Stimulated activated CD4-positive, alpha-beta T cell treated with anti-CD3 and anti-CD28 coated beads, Interleukin-1b, Interleukin-23, amount 100 ng/mL, for 48 hours (primary cell): ENCODE data around the gene DENND1A.
"Not testable (repeated sequence)": the region's sequence is repeated elsewhere in the genome, so short reads cannot be mapped to it uniquely, and the experiment has no call there.

Source experiments
- DNase-seq: peaks from one replicate; pipeline ENCODE4 v3.0.0-alpha.2; 2020

Gene DENND1A, protein sequence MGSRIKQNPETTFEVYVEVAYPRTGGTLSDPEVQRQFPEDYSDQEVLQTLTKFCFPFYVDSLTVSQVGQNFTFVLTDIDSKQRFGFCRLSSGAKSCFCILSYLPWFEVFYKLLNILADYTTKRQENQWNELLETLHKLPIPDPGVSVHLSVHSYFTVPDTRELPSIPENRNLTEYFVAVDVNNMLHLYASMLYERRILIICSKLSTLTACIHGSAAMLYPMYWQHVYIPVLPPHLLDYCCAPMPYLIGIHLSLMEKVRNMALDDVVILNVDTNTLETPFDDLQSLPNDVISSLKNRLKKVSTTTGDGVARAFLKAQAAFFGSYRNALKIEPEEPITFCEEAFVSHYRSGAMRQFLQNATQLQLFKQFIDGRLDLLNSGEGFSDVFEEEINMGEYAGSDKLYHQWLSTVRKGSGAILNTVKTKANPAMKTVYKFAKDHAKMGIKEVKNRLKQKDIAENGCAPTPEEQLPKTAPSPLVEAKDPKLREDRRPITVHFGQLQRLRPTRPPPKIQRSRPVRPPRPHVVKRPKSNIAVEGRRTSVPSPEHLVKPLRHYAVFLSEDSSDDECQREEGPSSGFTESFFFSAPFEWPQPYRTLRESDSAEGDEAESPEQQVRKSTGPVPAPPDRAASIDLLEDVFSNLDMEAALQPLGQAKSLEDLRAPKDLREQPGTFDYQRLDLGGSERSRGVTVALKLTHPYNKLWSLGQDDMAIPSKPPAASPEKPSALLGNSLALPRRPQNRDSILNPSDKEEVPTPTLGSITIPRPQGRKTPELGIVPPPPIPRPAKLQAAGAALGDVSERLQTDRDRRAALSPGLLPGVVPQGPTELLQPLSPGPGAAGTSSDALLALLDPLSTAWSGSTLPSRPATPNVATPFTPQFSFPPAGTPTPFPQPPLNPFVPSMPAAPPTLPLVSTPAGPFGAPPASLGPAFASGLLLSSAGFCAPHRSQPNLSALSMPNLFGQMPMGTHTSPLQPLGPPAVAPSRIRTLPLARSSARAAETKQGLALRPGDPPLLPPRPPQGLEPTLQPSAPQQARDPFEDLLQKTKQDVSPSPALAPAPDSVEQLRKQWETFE

GRCh38 chr9:123929870-123930831 lies at the start of gene DENND1A:
TSS of gene DENND1A (minus strand) at chr9:123930126. CDS start at chr9:123929905, 221 bp downstream.
- DNase-seq = peak; percentile 91

- DNase-seq = no peak
Measured at GRCh38 chr9:123978981-123979380, 49.1 kb upstream of the DENND1A start.

GRCh38 chr9:123976579-123976978 lies 46.7 kb upstream of the DENND1A start:
- not testable (repeated sequence) for DNase-seq

DNA sequence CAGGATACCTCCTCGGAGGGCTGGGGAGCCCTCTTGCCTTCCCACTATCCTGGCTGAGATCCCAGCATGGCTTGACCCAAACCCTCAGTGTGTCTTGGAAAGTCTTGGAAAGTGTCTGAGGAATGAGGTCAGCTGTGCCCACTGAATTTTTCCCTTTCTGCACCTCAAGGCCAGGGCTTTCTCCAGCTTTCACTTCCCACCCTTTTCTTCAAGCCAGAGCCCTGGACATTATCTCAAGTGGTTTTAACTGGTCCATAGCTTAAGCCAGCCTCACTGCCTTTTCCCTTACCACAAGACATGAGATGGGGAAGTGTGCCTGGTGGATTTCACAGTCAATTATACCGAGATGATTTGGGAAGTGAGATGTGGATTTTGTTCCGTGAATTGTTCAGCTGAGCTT lies 45.9 kb upstream of the DENND1A start:
- DNase-seq = no peak

DNA sequence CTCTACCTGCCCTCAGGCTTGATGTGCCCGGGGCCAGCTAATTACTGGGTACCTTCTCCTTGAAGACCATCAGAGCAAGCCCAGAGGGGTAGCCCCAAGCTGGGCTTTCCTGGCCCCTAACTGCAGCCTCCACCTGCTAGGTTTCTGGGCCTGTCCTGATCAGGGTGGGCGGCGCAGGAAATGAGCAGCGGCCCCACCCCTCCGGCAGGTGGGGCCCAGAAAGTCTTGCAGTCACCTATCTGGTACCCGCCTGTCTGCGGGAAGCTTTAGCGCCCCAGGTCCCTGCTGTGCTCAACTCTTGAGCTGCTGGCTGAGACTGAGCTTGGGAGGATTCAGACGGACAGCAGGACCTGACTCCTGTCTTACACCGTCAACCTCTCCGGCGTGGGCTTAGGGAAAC lies 44.5 kb upstream of the DENND1A start:
- DNase-seq = no peak

- DNase-seq = no peak
Measured at GRCh38 chr9:123973590-123974223, 43.8 kb upstream of the DENND1A start.

DNA sequence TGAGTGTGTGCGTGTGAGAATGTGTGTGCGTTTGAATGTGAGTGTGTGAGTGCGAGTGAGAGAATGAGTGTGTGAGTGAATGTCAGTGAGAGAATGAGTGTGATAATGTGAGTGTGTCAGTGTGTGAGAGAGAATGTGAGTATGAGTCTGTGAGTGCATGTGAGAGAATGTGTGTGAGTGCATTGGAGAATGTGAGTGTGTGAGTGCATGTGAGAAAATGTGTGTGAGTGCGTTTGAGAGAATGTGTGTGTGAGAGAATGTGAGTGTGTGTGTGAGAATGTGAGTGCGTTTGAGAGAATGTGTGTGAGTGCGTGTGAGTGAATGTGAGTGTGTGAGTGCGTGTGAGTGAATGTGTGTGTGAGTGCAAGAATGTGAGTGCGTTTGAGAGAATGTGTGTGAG lies 42.7 kb upstream of the DENND1A start:
- no peak for DNase-seq

GRCh38 chr9:123967323-123967722 lies 37.4 kb upstream of the DENND1A start:
- no peak for DNase-seq

- no peak for DNase-seq
Measured at GRCh38 chr9:123965801-123966686, 36.1 kb upstream of the DENND1A start.

DNA sequence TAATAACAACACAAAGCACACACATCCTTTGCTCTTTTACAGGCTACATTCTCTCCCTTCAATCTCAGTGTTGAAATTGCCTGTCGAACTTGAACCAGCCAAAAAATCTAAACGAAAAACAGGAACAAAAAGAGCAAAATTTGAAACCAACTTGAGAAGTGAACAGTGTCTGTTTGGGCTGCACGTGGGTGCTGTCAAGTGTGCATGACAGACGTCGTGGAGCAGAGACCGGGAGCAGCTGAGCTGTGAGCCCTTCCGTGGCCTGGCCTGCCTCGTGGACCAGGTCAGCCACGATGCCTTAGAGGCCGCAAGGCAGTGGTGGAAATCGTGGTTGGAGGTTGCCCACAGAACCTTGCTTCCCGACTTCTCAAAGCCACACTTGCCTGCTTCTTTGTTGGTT lies 34.8 kb upstream of the DENND1A start:
- DNase-seq = no peak

- no peak for DNase-seq
Measured at GRCh38 chr9:123960965-123961364, 31.0 kb upstream of the DENND1A start.

GRCh38 chr9:123960366-123960765 lies 30.4 kb upstream of the DENND1A start:
- DNase-seq = no peak

GRCh38 chr9:123959787-123960186 lies 29.9 kb upstream of the DENND1A start:
- no peak for DNase-seq

DNA sequence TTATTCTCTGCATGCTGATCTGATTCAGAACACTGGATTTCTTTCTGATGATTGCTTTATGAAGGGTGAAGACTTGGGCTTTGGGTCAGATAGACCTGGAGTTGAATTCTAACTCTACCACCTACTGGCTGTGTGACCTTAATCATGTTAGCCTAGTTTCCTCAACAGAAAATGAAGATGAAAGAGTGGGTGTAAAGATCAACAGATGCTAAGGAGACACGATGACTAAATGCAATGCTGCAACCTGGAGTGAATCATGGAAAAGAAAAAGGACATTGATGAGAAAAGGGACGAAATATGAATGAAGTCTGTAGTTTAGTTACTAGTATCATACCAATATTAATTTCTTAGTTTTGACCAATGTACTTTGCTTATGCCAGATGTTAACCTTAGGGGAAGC lies 27.8 kb upstream of the DENND1A start:
- no peak for DNase-seq

DNA sequence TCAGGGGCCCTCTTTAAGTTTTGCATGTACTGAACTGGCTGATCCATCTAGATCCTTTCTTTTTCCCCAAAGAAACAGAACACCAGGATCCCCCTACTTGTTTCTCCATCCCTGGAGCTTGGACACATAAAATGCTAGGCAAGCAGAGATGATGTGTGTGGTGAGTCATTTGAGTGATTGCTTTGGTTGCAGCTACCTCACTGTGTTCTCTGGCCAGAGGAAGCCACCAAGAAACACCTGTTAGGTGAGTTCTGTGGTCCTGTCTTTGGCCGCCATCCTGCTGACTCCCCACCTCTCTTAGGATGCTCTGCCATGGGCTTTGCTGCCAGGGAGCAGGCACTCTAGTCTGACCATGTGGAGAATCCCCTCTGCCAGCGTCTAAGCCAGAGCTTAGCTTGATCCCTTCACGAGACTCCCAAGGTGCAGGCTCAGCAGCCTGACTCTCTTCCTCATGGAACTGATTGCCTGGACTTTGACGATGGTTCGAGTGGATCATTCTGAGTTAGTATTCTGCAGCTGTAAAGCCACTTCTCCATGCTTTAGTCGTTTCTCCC lies 27.3 kb upstream of the DENND1A start:
- DNase-seq = no peak

DNA sequence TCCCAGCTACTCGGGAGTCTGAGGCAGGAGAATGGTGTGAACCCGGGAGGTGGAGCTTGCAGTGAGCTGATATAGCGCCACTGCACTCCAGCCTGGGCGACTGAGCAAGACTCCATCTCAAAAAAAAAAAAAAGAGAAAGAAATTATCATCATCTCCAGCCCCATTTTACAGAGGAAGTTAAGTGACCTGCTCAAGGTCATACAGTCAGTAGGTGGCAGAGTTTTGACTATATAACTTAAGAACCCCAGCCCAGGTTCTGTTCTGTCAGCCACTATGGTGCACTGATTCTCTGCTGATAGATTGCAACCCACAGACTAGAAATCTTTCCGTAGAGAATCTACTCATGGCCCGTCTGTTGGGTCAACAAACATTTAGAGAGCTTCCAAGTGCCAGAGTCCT lies 25.7 kb upstream of the DENND1A start:
- no peak for DNase-seq

DNA sequence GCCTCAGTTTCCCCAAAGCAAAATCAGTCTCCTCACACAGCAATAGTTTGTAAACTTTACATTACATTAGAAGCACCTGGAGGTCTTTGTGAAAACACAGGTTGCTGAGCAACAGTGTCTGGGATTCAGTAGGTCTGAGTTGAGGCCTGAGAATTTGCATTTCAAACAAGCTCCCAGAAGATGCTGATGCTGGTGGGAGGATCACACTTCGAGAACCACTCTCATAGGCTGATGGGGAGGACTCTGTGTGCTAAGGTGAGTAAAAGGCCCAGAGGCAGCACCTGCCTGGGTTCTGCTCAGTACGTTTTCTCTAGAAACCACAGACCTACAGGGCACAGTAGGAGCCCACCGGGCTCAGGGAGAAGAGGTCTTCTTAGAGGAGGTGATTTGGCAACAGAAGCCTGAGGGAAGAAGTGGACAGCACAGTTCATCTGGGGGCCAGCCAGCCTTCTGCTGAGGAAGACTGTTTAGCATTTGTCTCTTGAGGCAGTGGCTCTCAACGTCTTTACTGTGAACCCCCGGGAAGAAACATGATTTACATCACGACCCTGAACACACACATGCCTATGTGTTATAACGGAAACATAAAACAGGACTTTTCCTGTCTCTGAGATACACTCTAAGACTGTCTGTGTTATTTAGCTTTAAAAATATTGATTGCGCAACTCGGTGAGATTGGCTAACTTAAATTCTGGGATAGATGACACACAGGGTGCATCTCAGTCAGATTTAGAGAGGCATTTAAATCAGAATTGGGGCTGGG lies 24.8 kb upstream of the DENND1A start:
- DNase-seq = no peak

DNA sequence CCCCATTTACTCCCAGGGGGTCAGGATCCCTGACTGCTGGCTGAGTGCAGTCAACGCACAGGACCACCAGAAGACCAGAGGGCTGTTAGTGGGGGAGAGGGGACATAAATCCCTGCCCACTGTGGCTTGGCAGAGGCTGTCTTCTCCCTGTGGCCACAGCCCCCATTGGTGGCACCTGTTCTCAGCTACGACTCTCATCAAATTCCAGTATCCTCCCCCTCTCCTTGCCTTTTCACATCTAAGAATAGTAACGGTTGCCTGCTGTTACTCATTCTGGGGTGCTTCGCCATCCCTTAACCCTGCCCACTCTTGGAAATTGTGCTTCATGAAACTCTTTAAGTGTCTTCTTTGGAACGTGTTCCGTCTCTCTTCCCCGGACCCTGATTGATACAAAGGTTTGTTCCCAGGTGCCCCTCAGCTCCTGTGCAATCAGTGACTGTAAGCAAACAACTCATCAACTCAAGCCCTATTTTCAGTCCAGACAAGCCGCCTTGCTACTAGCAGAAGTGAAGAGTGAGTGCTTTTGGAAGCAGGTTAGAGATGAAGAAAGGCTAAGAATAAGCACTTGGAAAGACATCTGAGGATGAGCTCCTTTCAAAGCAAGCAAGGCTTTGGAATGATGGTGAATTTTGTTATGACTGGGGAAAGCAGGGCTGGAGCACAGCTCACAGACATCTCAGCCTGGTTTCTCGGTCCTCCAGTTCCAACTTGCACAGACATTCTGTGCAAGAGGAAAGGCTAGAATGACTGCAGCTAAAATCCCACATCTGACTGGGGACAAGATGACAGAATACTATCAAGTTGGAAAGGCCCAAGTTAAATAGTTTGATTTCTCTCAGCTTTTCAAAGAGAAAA lies 22.9 kb upstream of the DENND1A start:
- no peak for DNase-seq

- DNase-seq = no peak
Measured at GRCh38 chr9:123948286-123948685, 18.4 kb upstream of the DENND1A start.
